DND-41 (cell line): ENCODE data around the gene LY6G6D.

ENCODE experiments used
- ATAC-seq: fragments of 200-7000 bp; cut with Tn5 transposase; 3 replicates; pipeline ENCODE4 v1.9.1; 2021; ENCODE audit warnings: low read depth; ENCODE audit not compliant: insufficient read depth
- DNase-seq: peaks from one replicate; pipeline ENCODE4 v3.0.0-alpha.2; 2020
- H2AFZ ChIP-seq: 2 replicates; pipeline ENCODE4 v1.6.0; 2012; ENCODE audit warnings: low read depth, low read length
- H3K27ac ChIP-seq: 2 replicates; pipeline ENCODE4 v1.5.1; 2012; ENCODE audit warnings: low read length, inconsistent platforms
- H3K27me3 ChIP-seq: fragments of 200-600 bp; sonication (generic); 2 replicates; pipeline ENCODE4 v1.6.0; 2012; ENCODE audit warnings: low read length, mild to moderate bottlenecking, inconsistent platforms; ENCODE audit not compliant: insufficient read depth, poor library complexity
- H3K36me3 ChIP-seq: 2 replicates; pipeline ENCODE4 v1.5.1; 2012; ENCODE audit warnings: low read length, inconsistent platforms; ENCODE audit not compliant: insufficient read depth
- H3K4me1 ChIP-seq: 2 replicates; pipeline ENCODE4 v1.5.1; 2012; ENCODE audit warnings: mild to moderate bottlenecking, low read length; ENCODE audit not compliant: insufficient read depth
- H3K4me2 ChIP-seq: 2 replicates; pipeline ENCODE4 v1.6.0; 2012; ENCODE audit warnings: mild to moderate bottlenecking, moderate library complexity, low read length, inconsistent platforms; ENCODE audit not compliant: insufficient read depth
- H3K4me3 ChIP-seq, 2 experiments: fragments of 200-600 bp in 1 of 2; shearing (Covaris generic) in 1 of 2; 2 replicates each; pipeline ENCODE4 v1.5.1; 2012 to 2016; ENCODE audit warnings: inconsistent platforms in 2 of 2, low read length in 2 of 2, mild to moderate bottlenecking in 2 of 2, low read depth in 1 of 2, moderate library complexity in 1 of 2
- H3K79me2 ChIP-seq: 2 replicates; pipeline ENCODE4 v1.6.0; 2012; ENCODE audit warnings: low read length, inconsistent platforms; ENCODE audit not compliant: insufficient read depth
- H3K9ac ChIP-seq: 2 replicates; pipeline ENCODE4 v1.6.0; 2012; ENCODE audit warnings: low read depth, mild to moderate bottlenecking, inconsistent platforms, low read length, moderate library complexity
- H3K9me3 ChIP-seq: 2 replicates; pipeline ENCODE4 v1.5.1; 2012; ENCODE audit warnings: low read length, moderate library complexity, mild to moderate bottlenecking, inconsistent platforms; ENCODE audit not compliant: insufficient read depth, severe bottlenecking
- H4K20me1 ChIP-seq: 2 replicates; pipeline ENCODE4 v1.6.0; 2012; ENCODE audit warnings: low read length; ENCODE audit not compliant: insufficient read depth
- EZH2 ChIP-seq: IDR thresholded peaks from 3 replicates; pipeline ENCODE4 v1.6.1; 2012; ENCODE audit warnings: borderline replicate concordance, low read depth, mild to moderate bottlenecking, moderate library complexity, low read length, inconsistent platforms; ENCODE audit not compliant: severe bottlenecking
- TF ChIP-seq, protein P1 (sequence below): IDR thresholded peaks from 2 replicates; pipeline ENCODE4 v1.5.1; 2012; ENCODE audit warnings: borderline replicate concordance, low read length, moderate library complexity, mild to moderate bottlenecking; ENCODE audit not compliant: poor library complexity, severe bottlenecking; ENCODE audit errors: extremely low read depth

The LY6G6D gene, protein sequence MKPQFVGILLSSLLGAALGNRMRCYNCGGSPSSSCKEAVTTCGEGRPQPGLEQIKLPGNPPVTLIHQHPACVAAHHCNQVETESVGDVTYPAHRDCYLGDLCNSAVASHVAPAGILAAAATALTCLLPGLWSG

DNA sequence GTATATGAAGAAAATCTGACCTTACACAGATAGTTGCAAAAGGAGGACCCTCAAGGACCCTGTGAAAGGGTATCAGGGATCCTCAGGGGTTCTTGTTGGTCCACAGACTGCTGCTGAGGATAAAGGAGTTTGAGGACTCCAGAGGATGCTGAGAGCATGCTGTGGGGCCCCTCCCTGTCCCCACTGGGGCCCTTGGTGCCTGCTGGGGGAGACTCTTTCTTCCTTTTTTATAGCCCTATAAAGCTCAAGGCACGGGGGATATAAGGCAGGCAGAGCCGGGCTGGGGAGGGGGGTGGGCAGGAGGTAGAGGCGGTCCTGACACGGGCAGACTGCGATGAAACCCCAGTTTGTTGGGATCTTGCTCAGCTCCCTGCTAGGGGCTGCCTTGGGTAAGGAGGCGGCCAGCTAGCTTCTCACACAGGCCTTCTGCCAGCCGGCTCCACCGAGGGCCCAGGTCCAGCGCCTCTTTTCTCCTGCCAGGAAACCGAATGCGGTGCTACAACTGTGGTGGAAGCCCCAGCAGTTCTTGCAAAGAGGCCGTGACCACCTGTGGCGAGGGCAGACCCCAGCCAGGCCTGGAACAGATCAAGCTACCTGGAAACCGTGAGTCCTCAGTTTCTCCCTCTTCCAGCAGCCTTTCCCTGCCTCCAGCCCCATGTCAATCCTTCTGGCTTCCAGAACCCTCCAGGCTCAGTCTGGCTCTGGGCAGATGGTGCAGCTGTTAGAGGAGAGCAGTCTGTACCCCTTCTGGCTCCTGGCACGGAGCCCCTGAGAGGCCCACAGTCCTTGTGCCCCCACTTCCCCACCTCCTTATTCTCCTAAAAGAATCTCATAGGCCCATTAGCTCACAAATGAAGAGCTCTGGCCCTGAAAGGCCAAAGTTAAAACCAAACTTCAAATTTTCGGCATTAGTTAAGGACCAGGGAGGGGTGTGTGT, at the start of gene LY6G6D:
Gene LY6G6D, plus strand, starts transcription at position 327 of the 937 bp plus-strand sequence. Its CDS starts 8 bp downstream, at position 335.
- Histone ChIP-seq H3K4me1 (no peaks in the 10 kb centered on the region), H3K79me2 (no peaks in the 10 kb centered on the region), H3K9me3 (no peaks in the 10 kb centered on the region), H3K9ac (0 out of 2 replicates have a peak within 1 kb of the TSS, but pooled peaks have one; percentile 5), H3K4me2 (no peak within 1 kb of the TSS), H3K27ac (no peak within 1 kb of the TSS), H3K36me3 (no peaks in the 10 kb centered on the region), H3K27me3 (no peaks in the 10 kb centered on the region), H3K4me3 (no peak within 1 kb of the TSS), H4K20me1 (no peaks in the 10 kb centered on the region), H2AFZ (no peak within 1 kb of the TSS)
- DNase-seq (no peak), ATAC-seq (no peak)
- TF ChIP-seq, protein P1, sequence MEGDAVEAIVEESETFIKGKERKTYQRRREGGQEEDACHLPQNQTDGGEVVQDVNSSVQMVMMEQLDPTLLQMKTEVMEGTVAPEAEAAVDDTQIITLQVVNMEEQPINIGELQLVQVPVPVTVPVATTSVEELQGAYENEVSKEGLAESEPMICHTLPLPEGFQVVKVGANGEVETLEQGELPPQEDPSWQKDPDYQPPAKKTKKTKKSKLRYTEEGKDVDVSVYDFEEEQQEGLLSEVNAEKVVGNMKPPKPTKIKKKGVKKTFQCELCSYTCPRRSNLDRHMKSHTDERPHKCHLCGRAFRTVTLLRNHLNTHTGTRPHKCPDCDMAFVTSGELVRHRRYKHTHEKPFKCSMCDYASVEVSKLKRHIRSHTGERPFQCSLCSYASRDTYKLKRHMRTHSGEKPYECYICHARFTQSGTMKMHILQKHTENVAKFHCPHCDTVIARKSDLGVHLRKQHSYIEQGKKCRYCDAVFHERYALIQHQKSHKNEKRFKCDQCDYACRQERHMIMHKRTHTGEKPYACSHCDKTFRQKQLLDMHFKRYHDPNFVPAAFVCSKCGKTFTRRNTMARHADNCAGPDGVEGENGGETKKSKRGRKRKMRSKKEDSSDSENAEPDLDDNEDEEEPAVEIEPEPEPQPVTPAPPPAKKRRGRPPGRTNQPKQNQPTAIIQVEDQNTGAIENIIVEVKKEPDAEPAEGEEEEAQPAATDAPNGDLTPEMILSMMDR: no peak
- no peak for TF ChIP-seq EZH2

DNA sequence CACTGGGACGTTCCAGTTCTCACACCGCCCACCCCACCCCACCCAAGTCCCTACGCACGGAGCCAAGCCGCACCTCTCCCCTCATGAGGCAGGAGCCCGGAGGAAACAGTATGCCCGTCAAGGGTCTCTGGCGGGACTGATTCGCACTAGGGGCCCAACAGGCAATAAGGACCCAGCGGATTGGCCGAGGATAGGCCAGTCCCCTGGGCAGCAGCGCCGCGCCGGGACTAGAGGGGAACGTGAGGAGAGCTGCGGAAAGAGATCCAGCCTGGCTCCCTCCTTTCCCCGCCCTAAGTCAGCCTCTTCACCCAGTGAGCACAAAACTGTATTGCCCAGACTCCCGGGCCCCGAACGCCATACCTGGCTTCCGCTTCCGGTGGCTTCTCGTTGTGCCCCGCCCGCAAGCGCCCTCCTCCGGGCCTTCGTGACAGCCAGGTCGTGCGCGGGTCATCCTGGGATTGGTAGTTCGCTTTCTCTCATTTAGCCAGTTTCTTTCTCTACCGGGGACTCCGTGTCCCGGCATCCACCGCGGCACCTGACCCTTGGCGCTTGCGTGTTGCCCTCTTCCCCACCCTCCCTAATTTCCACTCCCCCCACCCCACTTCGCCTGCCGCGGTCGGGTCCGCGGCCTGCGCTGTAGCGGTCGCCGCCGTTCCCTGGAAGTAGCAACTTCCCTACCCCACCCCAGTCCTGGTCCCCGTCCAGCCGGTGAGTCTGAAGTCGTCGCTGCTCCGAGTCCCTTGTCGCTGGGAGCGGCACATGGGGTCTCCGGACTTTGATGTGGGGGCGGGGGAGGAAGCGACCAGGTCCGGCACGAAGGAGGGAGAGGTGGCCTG, 49.4 kb upstream of the LY6G6D start, which contains the start of gene CSNK2B:
Gene CSNK2B, plus strand, starts transcription at position 580 of the 836 bp plus-strand sequence. CDS start 752 bp downstream, outside the sequence.
- Histone ChIP-seq H3K79me2 (peaks cover 85% of the 10 kb centered on the region), H3K27me3 (no peaks in the 10 kb centered on the region), H4K20me1 (peaks cover 17% of the 10 kb centered on the region; the same call in 1 of the 2 replicates), H3K4me2 (peak within 1 kb of the TSS; percentile 92), H3K9me3 (no peaks in the 10 kb centered on the region), H2AFZ (peak within 1 kb of the TSS; percentile 79), H3K9ac (peak within 1 kb of the TSS; percentile 85), H3K4me3 (peak within 1 kb of the TSS; percentile 88 to 91), H3K36me3 (peaks cover 70% of the 10 kb centered on the region), H3K4me1 (peaks cover 65% of the 10 kb centered on the region), H3K27ac (peak within 1 kb of the TSS; percentile 96)
- no peak for TF ChIP-seq EZH2
- TF ChIP-seq, protein P1: no peak
- DNase-seq: peak; percentile 99
- ATAC-seq: peak; percentile 79

DNA sequence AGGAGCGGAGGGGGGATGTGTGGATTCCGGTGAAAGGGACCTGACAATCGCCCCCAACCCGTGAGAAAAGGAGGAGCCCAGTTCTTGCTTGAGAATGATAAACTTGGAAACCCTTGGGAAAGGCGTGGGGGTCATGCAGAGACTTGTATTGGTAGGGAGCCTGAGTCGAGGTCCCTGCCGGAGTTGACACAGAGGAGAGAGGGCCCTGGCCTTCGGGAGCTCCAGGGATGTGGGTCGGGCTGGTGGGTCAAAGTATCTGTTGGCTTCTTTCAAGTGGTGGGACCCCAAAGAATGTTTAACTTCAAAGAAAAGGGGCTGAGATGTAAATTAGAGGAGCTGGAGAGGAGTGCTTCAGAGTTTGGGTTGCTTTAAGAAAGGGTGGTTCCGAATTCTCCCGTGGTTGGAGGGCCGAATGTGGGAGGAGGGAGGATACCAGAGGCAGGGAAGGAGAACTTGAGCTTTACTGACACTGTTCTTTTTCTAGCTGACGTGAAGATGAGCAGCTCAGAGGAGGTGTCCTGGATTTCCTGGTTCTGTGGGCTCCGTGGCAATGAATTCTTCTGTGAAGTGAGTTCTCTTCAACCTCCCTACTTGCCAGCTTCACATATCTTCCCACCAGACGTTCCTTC, 48.7 kb upstream of the LY6G6D start:
- DNase-seq (no peak), ATAC-seq (no peak)
- Histone ChIP-seq H3K4me1 (peaks cover 58% of the 10 kb centered on the region), H3K79me2 (peaks cover 79% of the 10 kb centered on the region), H3K27ac (peak overlapping the region; percentile 91), H3K9me3 (no peaks in the 10 kb centered on the region), H3K36me3 (peaks cover 78% of the 10 kb centered on the region), H4K20me1 (peaks cover 20% of the 10 kb centered on the region; the same call in 1 of the 2 replicates), H3K4me3 (peak overlapping the region; percentile 88 to 91), H3K4me2 (peak overlapping the region; percentile 85), H3K9ac (peak overlapping the region; percentile 85), H2AFZ (peak overlapping the region; percentile 79), H3K27me3 (no peaks in the 10 kb centered on the region)
- TF ChIP-seq, protein P1: no peak
- TF ChIP-seq EZH2: no peak
